ENCODE results near the gene PANX2.

Gene PANX2

GRCh38 chr22:50182176-50183081 is 11.9 kb downstream of the PANX2 start:
- H3F3A ChIP-seq (ENCODE audit: insufficient read depth, low read length): no peaks in the 10 kb centered on the region
- no peak for TF ChIP-seq EZH2 (IDR thresholded peaks at IDR 0.05; ENCODE audit: borderline replicate concordance, low read length)
- no peak for TF ChIP-seq CTCF (IDR thresholded peaks at IDR 0.05; ENCODE audit: low read length)
- H3K4me1 ChIP-seq (ENCODE audit: insufficient read depth, low read length, severe bottlenecking): peaks cover 25% of the 10 kb centered on the region
- peaks cover 9% of the 10 kb centered on the region; the same call in 1 of the 2 replicates for H3K36me3 ChIP-seq (ENCODE audit: insufficient read depth, low read length)
- H3K27me3 ChIP-seq (ENCODE audit: insufficient read depth, low read length): peaks cover 4% of the 10 kb centered on the region; the same call in 1 of the 2 replicates
- H3K9me3 ChIP-seq (ENCODE audit: low read length): no peaks in the 10 kb centered on the region
- H3K9me2 ChIP-seq (ENCODE audit: low read depth, low read length): no peaks in the 10 kb centered on the region
- H3K79me2 ChIP-seq (ENCODE audit: insufficient read depth, low read length): peaks cover 5% of the 10 kb centered on the region; the same call in 1 of the 2 replicates
- H2AFZ ChIP-seq (ENCODE audit: low read length): no peak overlapping the region
- H3K4me3 ChIP-seq (ENCODE audit: low read depth, low read length, poor library complexity, severe bottlenecking): no peak overlapping the region
- no peak overlapping the region for H3K4me2 ChIP-seq (ENCODE audit: low read length)
- no peaks in the 10 kb centered on the region for H4K20me1 ChIP-seq (ENCODE audit: insufficient read depth, low read length)
- H3K27ac ChIP-seq (ENCODE audit: low read depth, low read length, poor library complexity, severe bottlenecking): no peak overlapping the region
- no peak overlapping the region for H3K9ac ChIP-seq (ENCODE audit: low read length)

- H2AFZ ChIP-seq (ENCODE audit: low read length): no peak overlapping the region
- H3F3A ChIP-seq (ENCODE audit: insufficient read depth, low read length): 0 out of 2 replicates have a peak, but pooled peaks cover 3% of the 10 kb centered on the region
- peaks cover 4% of the 10 kb centered on the region; the same call in 1 of the 2 replicates for H3K27me3 ChIP-seq (ENCODE audit: insufficient read depth, low read length)
- H3K4me3 ChIP-seq (ENCODE audit: low read depth, low read length, poor library complexity, severe bottlenecking): no peak overlapping the region
- H3K9me2 ChIP-seq (ENCODE audit: low read depth, low read length): no peaks in the 10 kb centered on the region
- peaks cover 5% of the 10 kb centered on the region; the same call in 1 of the 2 replicates for H3K79me2 ChIP-seq (ENCODE audit: insufficient read depth, low read length)
- peaks cover 9% of the 10 kb centered on the region; the same call in 1 of the 2 replicates for H3K36me3 ChIP-seq (ENCODE audit: insufficient read depth, low read length)
- no peak overlapping the region for H3K9ac ChIP-seq (ENCODE audit: low read length)
- no peak overlapping the region for H3K4me2 ChIP-seq (ENCODE audit: low read length)
- H3K27ac ChIP-seq (ENCODE audit: low read depth, low read length, poor library complexity, severe bottlenecking): no peak overlapping the region
- H3K4me1 ChIP-seq (ENCODE audit: insufficient read depth, low read length, severe bottlenecking): peaks cover 34% of the 10 kb centered on the region
- no peaks in the 10 kb centered on the region for H4K20me1 ChIP-seq (ENCODE audit: insufficient read depth, low read length)
- no peaks in the 10 kb centered on the region for H3K9me3 ChIP-seq (ENCODE audit: low read length)
- TF ChIP-seq CTCF (IDR thresholded peaks at IDR 0.05; ENCODE audit: low read length): no peak
- no peak for TF ChIP-seq EZH2 (IDR thresholded peaks at IDR 0.05; ENCODE audit: borderline replicate concordance, low read length)
Measured at GRCh38 chr22:50183141-50183971, 12.8 kb downstream of the PANX2 start.

All from OCI-LY1 (cell line).